Ovary (tissue), 9 donors: ENCODE data around the gene FBXO7. TPM values are rescaled to one million over a fixed set of nuclear protein-coding genes. Genes with fewer than 3 reads are reported as not detected.

Experiments
- DNase-seq, 5 donors: peaks; one replicate each; pipeline ENCODE4 v3.0.0-alpha.2; 2019 to 2020
- H3K27ac ChIP-seq, 2 donors: fragments of 200-600 bp; one replicate each; pipeline versions ENCODE4 v1.5.1 to v1.8.0; 2019 to 2022
- H3K27me3 ChIP-seq: fragments of 200-600 bp; one replicate; pipeline ENCODE4 v1.8.0; 2022
- H3K36me3 ChIP-seq: fragments of 200-600 bp; sonication (generic); one replicate; pipeline ENCODE4 v1.5.1; 2019
- H3K4me1 ChIP-seq: one replicate; pipeline ENCODE4 v1.8.1; 2013; ENCODE audit warnings: mild to moderate bottlenecking, moderate library complexity; ENCODE audit not compliant: insufficient read depth
- H3K4me3 ChIP-seq: fragments of 200-600 bp; sonication (generic); one replicate; pipeline ENCODE4 v1.5.1; 2017
- H3K9me3 ChIP-seq, 2 donors: fragments of 200-600 bp in 1 of 2; sonication (generic) in 1 of 2; one replicate each; pipeline versions ENCODE4 v1.5.1 to v1.8.1; 2013 to 2019; ENCODE audit warnings: mild to moderate bottlenecking in 1 of 2, moderate library complexity in 1 of 2
- EP300 ChIP-seq: sonication (generic); formaldehyde crosslinking; IDR thresholded peaks from one replicate; pipeline ENCODE4 v1.6.1; 2017; ENCODE audit warnings: antibody characterized with exemption
- POLR2A ChIP-seq: fragments of 450-650 bp; IDR thresholded peaks from one replicate; pipeline ENCODE4 v1.6.1; 2017; ENCODE audit warnings: antibody characterized with exemption, mild to moderate bottlenecking, moderate library complexity
- WGBS, 3 donors: extraction: QIAGEN DNeasy Blood & Tissue Kit in 1 of 3; methylation state at CpG; one replicate each; pipeline versions ENCODE4 v1.1.5 to v1.1.7; 2013 to 2017; 5-methylcytosine and 5-hydroxymethylcytosine counted together
- intact Hi-C, 4 donors: fragments of 100-400 bp; cut with DNase I; formaldehyde crosslinking; loops; one replicate each; pipeline versions ENCODE4 v1.11.0 to v1.15.1; 2022 to 2023
- polyA plus RNA-seq, 2 donors: library from polyadenylated mRNA; stranded (reverse); fragments of 200-250 nt in 1 of 2; fragments of 350-450 nt in 1 of 2; fragmentation: Illumina TruSeq in 1 of 2; extraction: RNeasy Lipid Tissue Mini Kit (QIAGEN cat#74804) in 1 of 2; gene quantifications; one replicate each; pipeline ENCODE4 v1.2.3, GENCODE V29; 2013 to 2014
- total RNA-seq, 7 donors: library from RNA; depleted of rRNA in 2 of 7; stranded (reverse); fragments of >200 nt in 2 of 7; fragmentation: NEBNext Ultra II Directional in 3 of 7; extraction: Animal tissue kit (Norgen Biotek cat#: 25700) in 3 of 7; gene quantifications; one replicate each; pipeline versions ENCODE4 v1.1.0 to v1.2.4, GENCODE V29; 2016 to 2023
- TF ChIP-seq, protein P1 (sequence below), 3 donors: fragments of 450-650 bp in 2 of 3; fragments of 200-600 bp in 1 of 3; IDR thresholded peaks; one replicate each; pipeline versions ENCODE4 v1.5.1 to v1.8.0; 2016 to 2022; ENCODE audit warnings: antibody characterized with exemption in 3 of 3, mild to moderate bottlenecking in 1 of 3
- donor health status: DM: no; HTN: no; CAD: no; lungs with moderate emphysema.
- donor health status: DM: no; HTN: no; CAD: no.
- donor health status: Bipolar disorder and iron deficiency.
- donor health status: DM: yes; HTN: yes; CAD: no.
- donor health status: DM: no; HTN: no; CAD: no.
- donor health status: DM: yes; HTN: yes; CAD: no.

FBXO7 gene
- total and polyA plus RNA-seq, 9 donors: 69.7 to 151 (median 85.6) TPM

- TF ChIP-seq POLR2A: no peak
- no peaks in the 10 kb centered on the region for H3K4me1 ChIP-seq
- intact Hi-C loops: no loop called here
- no peaks in the 10 kb centered on the region for H3K36me3 ChIP-seq
- no peak overlapping the region for H3K4me3 ChIP-seq
- no peaks in the 10 kb centered on the region for H3K27me3 ChIP-seq
- WGBS, 3 donors: 93 to 94% (median 94%) methylated on average over 8 of the region's 8 CpGs
- no peak overlapping the region for H3K27ac ChIP-seq
- DNase-seq: no peak
- no peaks in the 10 kb centered on the region for H3K9me3 ChIP-seq
Measured at GRCh38 chr22:32512267-32512982, 37.8 kb downstream of the FBXO7 start.

GRCh38 chr22:32515084-32515483 is 40.5 kb downstream of the FBXO7 start:
- no peak for DNase-seq
- intact Hi-C loops: no loop called here
- Histone ChIP-seq H3K27me3 (no peaks in the 10 kb centered on the region), H3K4me3 (no peak overlapping the region), H3K9me3 (no peaks in the 10 kb centered on the region), H3K4me1 (no peaks in the 10 kb centered on the region), H3K36me3 (no peaks in the 10 kb centered on the region), H3K27ac (no peak overlapping the region)
- TF ChIP-seq POLR2A (no peak), EP300 (no peak)
- TF ChIP-seq, protein P1, sequence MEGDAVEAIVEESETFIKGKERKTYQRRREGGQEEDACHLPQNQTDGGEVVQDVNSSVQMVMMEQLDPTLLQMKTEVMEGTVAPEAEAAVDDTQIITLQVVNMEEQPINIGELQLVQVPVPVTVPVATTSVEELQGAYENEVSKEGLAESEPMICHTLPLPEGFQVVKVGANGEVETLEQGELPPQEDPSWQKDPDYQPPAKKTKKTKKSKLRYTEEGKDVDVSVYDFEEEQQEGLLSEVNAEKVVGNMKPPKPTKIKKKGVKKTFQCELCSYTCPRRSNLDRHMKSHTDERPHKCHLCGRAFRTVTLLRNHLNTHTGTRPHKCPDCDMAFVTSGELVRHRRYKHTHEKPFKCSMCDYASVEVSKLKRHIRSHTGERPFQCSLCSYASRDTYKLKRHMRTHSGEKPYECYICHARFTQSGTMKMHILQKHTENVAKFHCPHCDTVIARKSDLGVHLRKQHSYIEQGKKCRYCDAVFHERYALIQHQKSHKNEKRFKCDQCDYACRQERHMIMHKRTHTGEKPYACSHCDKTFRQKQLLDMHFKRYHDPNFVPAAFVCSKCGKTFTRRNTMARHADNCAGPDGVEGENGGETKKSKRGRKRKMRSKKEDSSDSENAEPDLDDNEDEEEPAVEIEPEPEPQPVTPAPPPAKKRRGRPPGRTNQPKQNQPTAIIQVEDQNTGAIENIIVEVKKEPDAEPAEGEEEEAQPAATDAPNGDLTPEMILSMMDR (IDR thresholded peaks at IDR 0.05): no peak
- WGBS, 3 donors: 94 to 98% (median 98%) methylated on average over 2 of the region's 2 CpGs

- Histone ChIP-seq H3K9me3 (no peaks in the 10 kb centered on the region), H3K4me3 (no peak overlapping the region), H3K36me3 (no peaks in the 10 kb centered on the region), H3K4me1 (no peaks in the 10 kb centered on the region), H3K27ac (no peak overlapping the region), H3K27me3 (no peaks in the 10 kb centered on the region)
- intact Hi-C loops: no loop called here
- TF ChIP-seq POLR2A (no peak), EP300 (no peak)
- TF ChIP-seq, protein P1 (IDR thresholded peaks at IDR 0.05): no peak
- 97 to 98% (median 98%) methylated on average over 3 of the region's 3 CpGs for WGBS, 3 donors
- no peak for DNase-seq
Measured at GRCh38 chr22:32517488-32517887, 42.9 kb downstream of the FBXO7 start.

- WGBS, 3 donors: 92 to 94% (median 94%) methylated on average over 8 of the region's 8 CpGs
- H3K27ac ChIP-seq: no peak overlapping the region
- no peaks in the 10 kb centered on the region for H3K27me3 ChIP-seq
- intact Hi-C loops: no loop called here
- H3K9me3 ChIP-seq: no peaks in the 10 kb centered on the region
- no peak overlapping the region for H3K4me3 ChIP-seq
- no peak for TF ChIP-seq POLR2A
- TF ChIP-seq EP300: no peak
- TF ChIP-seq, protein P1 (IDR thresholded peaks at IDR 0.05): no peak
- no peak for DNase-seq
- no peaks in the 10 kb centered on the region for H3K4me1 ChIP-seq
- no peaks in the 10 kb centered on the region for H3K36me3 ChIP-seq
Measured at GRCh38 chr22:32517921-32518320, 43.3 kb downstream of the FBXO7 start.

DNA sequence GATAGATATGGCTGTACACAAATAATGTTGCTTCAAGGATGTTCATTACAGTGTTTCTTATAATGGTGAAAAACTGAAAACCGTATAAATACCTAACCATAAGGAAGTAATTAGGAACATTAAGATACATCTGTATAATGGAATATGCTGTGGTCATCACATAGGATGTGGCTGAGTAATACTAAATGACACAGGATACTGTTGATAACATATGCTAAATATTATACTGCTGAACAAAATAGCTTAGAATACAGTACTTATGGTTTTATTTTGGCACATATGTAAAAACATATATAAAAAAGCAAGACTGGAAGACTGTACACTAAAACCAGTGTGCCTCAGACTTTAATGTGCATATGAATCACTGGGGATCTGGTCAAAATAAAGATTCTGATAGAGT is 43.8 kb downstream of the FBXO7 start:
- 66 to 76% (median 69%) methylated on average over 1 of the region's 1 CpG for WGBS, 3 donors
- no peaks in the 10 kb centered on the region for H3K4me1 ChIP-seq
- H3K27ac ChIP-seq: no peak overlapping the region
- intact Hi-C loops: no loop called here
- no peaks in the 10 kb centered on the region for H3K9me3 ChIP-seq
- no peak for DNase-seq
- H3K36me3 ChIP-seq: no peaks in the 10 kb centered on the region
- TF ChIP-seq, protein P1 (IDR thresholded peaks at IDR 0.05): no peak
- no peak for TF ChIP-seq POLR2A
- no peak for TF ChIP-seq EP300
- no peak overlapping the region for H3K4me3 ChIP-seq
- H3K27me3 ChIP-seq: no peaks in the 10 kb centered on the region
